Endothelial cell (in vitro differentiated cells): ENCODE data around the gene GTF2A1. TPM values are rescaled to one million over a fixed set of nuclear protein-coding genes. Genes with fewer than 3 reads are reported as not detected.

Experiments
- DNase-seq: peaks from one replicate; pipeline ENCODE4 v3.0.0; 2021; ENCODE audit warnings: low spot score
- H3K27ac Mint-ChIP-seq: one replicate; pipeline ENCODE4 v1.8.0; 2021; ENCODE audit warnings: mixed read lengths, inconsistent platforms; ENCODE audit not compliant: unreplicated experiment
- H3K27me3 Mint-ChIP-seq: one replicate; pipeline ENCODE4 v1.8.0; 2021; ENCODE audit warnings: mild to moderate bottlenecking, moderate library complexity, mixed read lengths, inconsistent platforms; ENCODE audit not compliant: unreplicated experiment
- H3K36me3 Mint-ChIP-seq: one replicate; pipeline ENCODE4 v1.8.0; 2021; ENCODE audit warnings: mild to moderate bottlenecking, low read depth, mixed read lengths, inconsistent platforms; ENCODE audit not compliant: unreplicated experiment
- H3K4me1 Mint-ChIP-seq: one replicate; pipeline ENCODE4 v1.8.0; 2021; ENCODE audit warnings: mild to moderate bottlenecking, mixed read lengths, inconsistent platforms; ENCODE audit not compliant: unreplicated experiment
- H3K4me3 Mint-ChIP-seq: one replicate; pipeline ENCODE4 v1.8.0; 2021; ENCODE audit warnings: mild to moderate bottlenecking, mixed read lengths, inconsistent platforms; ENCODE audit not compliant: unreplicated experiment
- H3K9me3 Mint-ChIP-seq: one replicate; pipeline ENCODE4 v1.8.0; 2021; ENCODE audit warnings: mixed read lengths, inconsistent platforms; ENCODE audit not compliant: unreplicated experiment
- CTCF ChIP-seq: fragments of 200-600 bp; sonication (generic); IDR thresholded peaks from one replicate; pipeline ENCODE4 v1.5.0; 2021; ENCODE audit warnings: antibody characterized with exemption; ENCODE audit not compliant: unreplicated experiment
- total RNA-seq: library from RNA; stranded (reverse); fragmentation: NEBNext Ultra II Directional; extraction: Animal tissue kit (Norgen Biotek cat#: 25700); gene quantifications from one replicate; pipeline ENCODE4 v1.2.1, GENCODE V29; 2021; ENCODE audit not compliant: unreplicated experiment

Gene GTF2A1
- total RNA-seq, 1 donor from 2014 or later, result 34.6 TPM

- DNase-seq, result no peak
- Mint-ChIP-seq H3K27me3 (no peaks in the 10 kb centered on the region), H3K36me3 (peaks cover 8% of the 10 kb centered on the region), H3K9me3 (no peaks in the 10 kb centered on the region), H3K4me3 (no peak overlapping the region), H3K27ac (no peak overlapping the region), H3K4me1 (peaks cover 66% of the 10 kb centered on the region)
- TF ChIP-seq CTCF, result no peak
Measured at GRCh38 chr14:81265636-81266169, 44.9 kb upstream of the GTF2A1 start.

GRCh38 chr14:81264671-81265070 lies 43.9 kb upstream of the GTF2A1 start:
- DNase-seq, result no peak
- H3K27me3 Mint-ChIP-seq, result peaks cover 1% of the 10 kb centered on the region
- H3K4me1 Mint-ChIP-seq, result peaks cover 57% of the 10 kb centered on the region
- no peak overlapping the region for H3K27ac Mint-ChIP-seq
- peaks cover 13% of the 10 kb centered on the region for H3K36me3 Mint-ChIP-seq
- no peaks in the 10 kb centered on the region for H3K9me3 Mint-ChIP-seq
- no peak for TF ChIP-seq CTCF
- H3K4me3 Mint-ChIP-seq, result no peak overlapping the region

GRCh38 chr14:81263777-81264410 lies 43.1 kb upstream of the GTF2A1 start:
- no peak for TF ChIP-seq CTCF
- peaks cover 18% of the 10 kb centered on the region for H3K36me3 Mint-ChIP-seq
- H3K27ac Mint-ChIP-seq, result no peak overlapping the region
- H3K27me3 Mint-ChIP-seq, result peaks cover 1% of the 10 kb centered on the region
- no peak for DNase-seq
- H3K4me1 Mint-ChIP-seq, result peaks cover 53% of the 10 kb centered on the region
- H3K4me3 Mint-ChIP-seq, result no peak overlapping the region
- no peaks in the 10 kb centered on the region for H3K9me3 Mint-ChIP-seq

GRCh38 chr14:81261176-81261575 lies 40.4 kb upstream of the GTF2A1 start:
- Mint-ChIP-seq H3K4me3 (peak overlapping the region; percentile 13), H3K4me1 (peaks cover 35% of the 10 kb centered on the region), H3K9me3 (no peaks in the 10 kb centered on the region), H3K27me3 (peaks cover 1% of the 10 kb centered on the region), H3K36me3 (peaks cover 10% of the 10 kb centered on the region), H3K27ac (no peak overlapping the region)
- no peak for DNase-seq
- no peak for TF ChIP-seq CTCF

- Mint-ChIP-seq H3K27ac (no peak overlapping the region), H3K9me3 (no peaks in the 10 kb centered on the region), H3K4me1 (peaks cover 38% of the 10 kb centered on the region), H3K27me3 (peaks cover 1% of the 10 kb centered on the region), H3K36me3 (peaks cover 10% of the 10 kb centered on the region), H3K4me3 (no peak overlapping the region)
- TF ChIP-seq CTCF, result no peak
- DNase-seq, result no peak
Measured at GRCh38 chr14:81260732-81261131, 40.0 kb upstream of the GTF2A1 start.
